K562 (cell line): ENCODE data around the gene C16orf74. TPM values are rescaled to one million over a fixed set of nuclear protein-coding genes. Genes with fewer than 3 reads are reported as not detected.

ENCODE experiments used
- ATAC-seq: fragments of 200-7000 bp; cut with Tn5 transposase; 3 replicates; pipeline ENCODE4 v1.9.1; 2020; ENCODE audit warnings: moderate library complexity
- BruUV-seq: library from RNA; stranded (reverse); fragments of 400-500 nt; replicated peaks from 2 replicates; lab custom pipeline; 2021; lab: Mats Ljungman, UMichigan
- CTCF ChIA-PET: fragments of 300-600 bp; formaldehyde crosslinking; extraction: SDS; loops from one replicate; lab custom pipeline; 2021; ENCODE audit warnings: low intra/inter-chr PET ratio; lab: Yijun Ruan, JAX
- POLR2A ChIA-PET: fragments of 300-600, 350-650 bp; sonication (Branson Sonifier 250); formaldehyde crosslinking; extraction: SDS; loops from one replicate; lab custom pipeline; 2021; ENCODE audit warnings: antibody characterized with exemption, inconsistent platforms; lab: Yijun Ruan, JAX
- DNase-seq, 4 experiments: peaks; one replicate each; pipeline versions ENCODE4 v3.0.0 to v3.0.0-alpha.2; 2011 to 2018; ENCODE audit warnings: low spot score in 3 of 4, mixed read lengths in 3 of 4; ENCODE audit errors: extremely low read depth in 1 of 4
- FAIRE-seq: peaks from 2 replicates; lab custom pipeline; 2011; peaks lifted over from hg19 to GRCh38; lab: Jason Lieb, UNC
- H2AFZ ChIP-seq: 2 replicates; pipeline ENCODE4 v1.6.0; 2011; ENCODE audit warnings: low read depth, low read length, control low read depth, inconsistent platforms
- H3K27ac ChIP-seq: fragments of 200-600 bp; 3 replicates; pipeline ENCODE4 v1.8.0; 2011; ENCODE audit warnings: low read depth, mild to moderate bottlenecking, control low read depth, inconsistent platforms, low read length, moderate library complexity, mixed read lengths; ENCODE audit errors: extremely low read depth
- H3K27me3 ChIP-seq, 2 experiments: fragments of 300-600 bp in 1 of 2; 2 replicates in 1 of 2; 3 replicates in 1 of 2; pipeline versions ENCODE4 v1.6.0 to v1.8.0; 2011; ENCODE audit warnings: inconsistent platforms in 2 of 2, low read length in 2 of 2, mild to moderate bottlenecking in 1 of 2, mixed read lengths in 1 of 2, moderate library complexity in 1 of 2; ENCODE audit not compliant: control insufficient read depth in 2 of 2, insufficient read depth in 2 of 2
- H3K36me3 ChIP-seq: fragments of 300-600 bp; 3 replicates; pipeline ENCODE4 v1.8.0; 2011; ENCODE audit warnings: mild to moderate bottlenecking, low read length, inconsistent platforms; ENCODE audit not compliant: control insufficient read depth, insufficient read depth
- H3K4me1 ChIP-seq, 2 experiments: fragments of 200-600 bp in 1 of 2; replicated peaks in 1 of 2; 2 replicates in 1 of 2; 3 replicates in 1 of 2; pipeline versions ENCODE4 v1.5.1 to v1.8.0; 2011; ENCODE audit warnings: inconsistent platforms in 2 of 2, low read length in 2 of 2, mild to moderate bottlenecking in 1 of 2, mixed read lengths in 1 of 2, moderate library complexity in 1 of 2; ENCODE audit not compliant: control insufficient read depth in 2 of 2, insufficient read depth in 2 of 2
- H3K4me2 ChIP-seq: 2 replicates; pipeline ENCODE4 v1.6.1; 2011; ENCODE audit warnings: low read length, control low read depth, inconsistent platforms, mixed read lengths; ENCODE audit not compliant: insufficient read depth
- H3K4me3 ChIP-seq: fragments of 200-600 bp; sonication (generic), shearing (Covaris generic); 2 replicates; pipeline ENCODE4 v1.5.1; 2016; ENCODE audit warnings: control low read depth, inconsistent platforms
- H3K79me2 ChIP-seq: fragments of 200-600 bp; 3 replicates; pipeline ENCODE4 v1.8.0; 2011; ENCODE audit warnings: low read length, inconsistent platforms; ENCODE audit not compliant: control insufficient read depth, insufficient read depth
- H3K9ac ChIP-seq, 2 experiments: 2 replicates each; pipeline versions ENCODE4 v1.6.0 to v1.6.1; 2011; ENCODE audit warnings: low read depth in 2 of 2, low read length in 2 of 2, control low read depth in 1 of 2, inconsistent platforms in 1 of 2, mild to moderate bottlenecking in 1 of 2, mixed read lengths in 1 of 2; ENCODE audit not compliant: insufficient read depth in 1 of 2
- H3K9me1 ChIP-seq: one replicate; pipeline ENCODE4 v1.6.0; 2011; ENCODE audit warnings: inconsistent platforms, mild to moderate bottlenecking, low read length, moderate library complexity; ENCODE audit not compliant: control insufficient read depth, insufficient read depth
- H3K9me3 ChIP-seq: replicated peaks from 2 replicates; pipeline ENCODE4 v1.5.1; 2011; ENCODE audit warnings: low read depth, low read length, inconsistent platforms; ENCODE audit not compliant: control insufficient read depth, insufficient read depth
- H4K20me1 ChIP-seq: replicated peaks from 2 replicates; pipeline ENCODE4 v1.6.1; 2011; ENCODE audit warnings: low read length, inconsistent platforms, mixed read lengths; ENCODE audit not compliant: control insufficient read depth, insufficient read depth
- ARNT ChIP-seq, 2 experiments: fragments of 450-650 bp; IDR thresholded peaks; 2 replicates each; pipeline ENCODE4 v1.6.1; 2016; ENCODE audit warnings: mild to moderate bottlenecking in 1 of 2
- HDAC6 ChIP-seq: IDR thresholded peaks from 2 replicates; pipeline ENCODE4 v1.6.1; 2012; ENCODE audit warnings: low read depth, mild to moderate bottlenecking, control low read depth, inconsistent platforms, low read length, moderate library complexity
- KLF10 ChIP-seq: fragments of 250-450 bp; sonication (Bioruptor Pico); IDR thresholded peaks from 2 replicates; pipeline ENCODE4 v1.6.1; 2021; ENCODE audit warnings: matching md5 sums
- NR0B1 ChIP-seq: fragments of 450-650 bp; IDR thresholded peaks from one replicate; pipeline ENCODE4 v1.6.1; 2018; ENCODE audit warnings: mild to moderate bottlenecking, moderate library complexity; ENCODE audit not compliant: partially characterized antibody
- POLR2AphosphoS2 ChIP-seq: IDR thresholded peaks from 2 replicates; pipeline ENCODE4 v1.6.1; 2012; ENCODE audit warnings: low read length, improper control_type of control experiment
- POLR2B ChIP-seq: fragments of 450-650 bp; IDR thresholded peaks from 2 replicates; pipeline ENCODE4 v1.6.1; 2018; ENCODE audit warnings: low read depth; ENCODE audit not compliant: partially characterized antibody
- POLR2G ChIP-seq: fragments of 200-400 bp; formaldehyde crosslinking; IDR thresholded peaks from 2 replicates; pipeline ENCODE4 v1.6.1; 2017; ENCODE audit warnings: low read depth, mild to moderate bottlenecking, antibody characterized with exemption, low read length, moderate library complexity
- PREB ChIP-seq: sonication (generic); formaldehyde crosslinking; IDR thresholded peaks from 2 replicates; pipeline ENCODE4 v1.8.1; 2023; ENCODE audit warnings: mild to moderate bottlenecking, missing genetic modification reagents
- RBM22 ChIP-seq: fragments of 200-400 bp; formaldehyde crosslinking; IDR thresholded peaks from 2 replicates; pipeline ENCODE4 v1.6.1; 2018; ENCODE audit warnings: low read length, low read depth; ENCODE audit not compliant: poor library complexity, severe bottlenecking
- SMAD1 ChIP-seq: fragments of 150-350 bp; IDR thresholded peaks from 2 replicates; pipeline ENCODE4 v1.6.1; 2014; ENCODE audit warnings: low read length, low read depth; ENCODE audit not compliant: partially characterized antibody
- SUPT5H ChIP-seq: fragments of 450-650 bp; IDR thresholded peaks from 2 replicates; pipeline ENCODE4 v1.6.1; 2016
- ZNF174 ChIP-seq: fragments of 250-450 bp; sonication (Bioruptor Pico); IDR thresholded peaks from 2 replicates; pipeline ENCODE4 v1.4.0; 2020; ENCODE audit warnings: mild to moderate bottlenecking
- ZNF511 ChIP-seq: sonication (generic); formaldehyde crosslinking; IDR thresholded peaks from 2 replicates; pipeline ENCODE4 v1.8.0; 2022; ENCODE audit warnings: mild to moderate bottlenecking, missing genetic modification reagents
- ZNF717 ChIP-seq: fragments of 250-450 bp; sonication (Bioruptor Pico); IDR thresholded peaks from 2 replicates; pipeline ENCODE4 v1.5.0; 2021
- WGBS: fragments of 100-300 bp; shearing (Covaris generic); methylation state at CpG from one replicate; pipeline ENCODE4 v1.1.6; 2016; ENCODE audit warnings: low coverage, mixed read lengths; ENCODE audit not compliant: insufficient coverage; ENCODE audit errors: missing lambda C conversion rate; 5-methylcytosine and 5-hydroxymethylcytosine counted together
- in situ Hi-C: fragments of 300-500 bp; cut with MboI; formaldehyde crosslinking; loops from 4 replicates; pipeline ENCODE4 v1.15.0; 2018; ENCODE audit warnings: inconsistent platforms, mixed read lengths
- intact Hi-C: fragments of 100-400 bp; cut with micrococcal nuclease; formaldehyde crosslinking; loops from 2 replicates; pipeline ENCODE4 v1.14.2; 2022
- polyA plus RNA-seq, 8 experiments: library from polyadenylated mRNA; depleted of rRNA in 4 of 8; stranded (reverse) in 5 of 8; unstranded in 3 of 8; fragments of >200 nt; fragmentation: Nextera tagmentation in 2 of 8; fragmentation: Illumina TruSeq in 1 of 8; extraction: Ambion mirVana in 2 of 8; extraction: Trizol in 1 of 8; gene quantifications; 2 replicates each; pipeline versions ENCODE4 v1.2.1 to v1.2.3, GENCODE V29; 2011 to 2014; ENCODE audit warnings: inconsistent platforms in 1 of 8, missing spikeins in 1 of 8
- total RNA-seq, 7 experiments: library from RNA; depleted of rRNA in 6 of 7; stranded (reverse); fragments of >200 nt in 6 of 7; fragmentation: Illumina TruSeq in 2 of 7; extraction: Trizol in 2 of 7; gene quantifications; 2 replicates each; pipeline versions ENCODE4 v1.2.1 to v1.2.3, GENCODE V29; 2011 to 2021; ENCODE audit warnings: low replicate concordance in 1 of 7

The C16orf74 gene
- total and polyA plus RNA-seq, 9 of the 15 experiments (the other 6 are each of a cell fraction or from before 2014, with no cell fraction given) = not detected

- TF ChIP-seq NR0B1 = no peak
- peak; percentile 63 for TF ChIP-seq POLR2B
- TF ChIP-seq POLR2AphosphoS2 = peak; percentile 81; the same call in 1 of the 2 replicates
These were observed 73.4 kb downstream of the C16orf74 start (continued) for GRCh38 chr16:85677383-85677967.

GRCh38 chr16:85676466-85676865 lies 74.4 kb downstream of the C16orf74 start:
- Histone ChIP-seq H3K9me1 (peaks cover 2% of the 10 kb centered on the region), H3K36me3 (peaks cover 99% of the 10 kb centered on the region), H3K4me2 (no peak overlapping the region), H3K4me3 (no peak overlapping the region), H3K4me1 (peaks cover 0 to 4% of the 10 kb centered on the region in 2 experiments; a peak in 3 of 5 replicates), H3K27me3 (no peaks in the 10 kb centered on the region), H2AFZ (no peak overlapping the region), H4K20me1 (peaks cover 21% of the 10 kb centered on the region), H3K9ac (no peak overlapping the region; a peak in 1 of 4 replicates), H3K79me2 (no peaks in the 10 kb centered on the region), H3K9me3 (no peaks in the 10 kb centered on the region), H3K27ac (no peak overlapping the region)
- no TSS peak for BruUV-seq
- ATAC-seq (peak; percentile 30), DNase-seq (no peak), FAIRE-seq (no peak)
- in situ Hi-C loops = no loop called here
- intact Hi-C loops = no loop called here
- ChIA-PET CTCF (interaction anchor here (4.0 kb wide), 1 partner anchor 42 kb away, joined by 35 read pairs; no protein-coding TSS in a partner anchor), POLR2A (interaction anchor here (0.8 to 1.7 kb wide), 3 partner anchors 8 to 39 kb away, joined by 3 to 6 read pairs (median 4); no protein-coding TSS in a partner anchor)
- 83% methylated on average over 7 of the region's 7 CpGs for WGBS
- TF ChIP-seq ARNT (IDR thresholded peaks at IDR 0.05) = no peak
- TF ChIP-seq POLR2B = peak; percentile 50
- peak; percentile 40 for TF ChIP-seq SMAD1
- peak; percentile 77; the same call in 1 of the 2 replicates for TF ChIP-seq KLF10 (CRISPR knock-in tag)
- TF ChIP-seq ZNF174 (CRISPR knock-in tag) = no peak
- peak; percentile 55 for TF ChIP-seq SUPT5H
- peak; percentile 76 for TF ChIP-seq POLR2G
- peak; percentile 91 for TF ChIP-seq RBM22
- TF ChIP-seq PREB (CRISPR knock-in tag) = no peak
- 0 out of 2 replicates have a peak, but pooled peaks have one; percentile 36 for TF ChIP-seq ZNF511 (CRISPR knock-in tag)
- TF ChIP-seq HDAC6 = 0 out of 2 replicates have a peak, but pooled peaks have one; percentile 32
- TF ChIP-seq ZNF717 (CRISPR knock-in tag) = 0 out of 2 replicates have a peak, but pooled peaks have one; percentile 61
